ENCODE data around the gene SLC49A3.

DNA sequence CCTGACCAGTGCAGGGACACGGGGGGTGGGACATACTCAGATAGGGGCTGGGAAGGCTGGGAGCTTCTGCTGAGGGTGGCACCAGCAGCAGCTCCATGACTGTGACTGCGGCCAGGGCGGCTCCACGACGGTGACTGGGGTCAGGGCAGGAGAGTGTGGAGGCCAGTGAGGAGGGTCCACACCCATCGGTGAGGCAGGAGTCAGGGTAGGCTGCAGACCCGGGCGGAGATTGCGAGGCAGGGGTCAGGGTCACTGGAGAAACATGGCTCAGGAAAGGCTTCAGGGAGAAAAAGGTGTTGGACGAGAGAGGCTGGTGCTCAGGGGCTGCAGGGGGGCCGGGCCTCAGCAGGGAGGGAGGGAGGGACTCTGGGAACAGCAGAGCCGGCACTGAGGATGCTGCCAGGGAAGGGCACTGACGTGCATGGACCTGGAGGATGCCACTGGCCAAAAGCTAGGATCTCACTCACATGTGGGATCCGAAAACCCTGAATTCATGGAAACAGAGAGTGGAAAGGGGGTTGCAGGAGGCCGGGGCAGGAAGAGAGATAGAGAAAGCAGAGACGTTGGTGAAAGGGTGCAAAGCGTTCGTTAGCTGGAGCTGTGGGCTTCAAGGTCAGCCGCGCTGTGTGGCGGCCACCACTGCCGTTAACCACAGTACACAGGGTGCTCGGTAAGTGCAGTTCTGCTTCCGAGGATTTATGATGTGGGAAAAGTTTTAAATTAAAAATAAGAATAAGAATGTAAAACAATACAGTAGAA lies 36.9 kb downstream of the SLC49A3 start:
- no peak for TF ChIP-seq CTCF (IDR thresholded peaks at IDR 0.05; ENCODE audit: poor library complexity, severe bottlenecking)
- no peak for TF ChIP-seq TAF1 (IDR thresholded peaks at IDR 0.05; ENCODE audit: low read depth)
- no peak for TF ChIP-seq EZH2 (IDR thresholded peaks at IDR 0.05; ENCODE audit: borderline replicate concordance, insufficient read depth, low read length, poor library complexity, severe bottlenecking)
- TF ChIP-seq REST (IDR thresholded peaks at IDR 0.05; ENCODE audit: borderline replicate concordance): no peak
- no peak for TF ChIP-seq SMC3 (conservative IDR thresholded peaks at IDR 0.05; ENCODE audit: poor library complexity)
- no peak for TF ChIP-seq RAD21 (conservative IDR thresholded peaks at IDR 0.05)
- TF ChIP-seq EP300 (conservative IDR thresholded peaks at IDR 0.05; ENCODE audit: poor library complexity, severe bottlenecking): no peak

Data from neural cell (in vitro differentiated cells).